ENCODE data around the gene ERICH4. TPM values are rescaled to one million over a fixed set of nuclear protein-coding genes. Genes with fewer than 3 reads are reported as not detected.

Gene ERICH4
- total and polyA plus RNA-seq, 2 of the 13 experiments (the other 11 are each of a cell fraction or from before 2014, with no cell fraction given): 0.40 to 0.64 TPM

GRCh38 chr19:41442473-41443355 lies at the start of gene ERICH4 (continued):
- TF ChIP-seq ZBTB20 (CRISPR knock-in tag; IDR thresholded peaks at IDR 0.05; ENCODE audit: borderline replicate concordance, low read depth): no peak
- no peak for TF ChIP-seq DPF2 (CRISPR knock-in tag; IDR thresholded peaks at IDR 0.05; ENCODE audit: borderline replicate concordance, low read depth)
- TF ChIP-seq EHMT2 (IDR thresholded peaks at IDR 0.05; ENCODE audit: borderline replicate concordance, low read depth, low read length): no peak
- no peak for TF ChIP-seq WIZ (CRISPR knock-in tag; IDR thresholded peaks at IDR 0.05)
- TF ChIP-seq DNMT1 (CRISPR knock-in tag; IDR thresholded peaks at IDR 0.05): no peak
- 0 out of 2 replicates have a peak, but pooled peaks have one; percentile 25 for TF ChIP-seq ZNF792 (CRISPR knock-in tag; IDR thresholded peaks at IDR 0.05)
- no peak for TF ChIP-seq THRA (CRISPR knock-in tag; IDR thresholded peaks at IDR 0.05; ENCODE audit: borderline replicate concordance)
- no peak for TF ChIP-seq TP53 (CRISPR knock-in tag; conservative IDR thresholded peaks at IDR 0.05)
- no peak for TF ChIP-seq PLSCR1 (CRISPR knock-in tag; IDR thresholded peaks at IDR 0.05; ENCODE audit: borderline replicate concordance)
- TF ChIP-seq ZNF317 (CRISPR knock-in tag; IDR thresholded peaks at IDR 0.05): peak; percentile 94
- TF ChIP-seq ZNF121 (CRISPR knock-in tag; IDR thresholded peaks at IDR 0.05): no peak
- no peak for TF ChIP-seq ZBTB49 (CRISPR knock-in tag; IDR thresholded peaks at IDR 0.05; ENCODE audit: borderline replicate concordance)
- no peak for TF ChIP-seq YEATS4 (CRISPR knock-in tag; IDR thresholded peaks at IDR 0.05; ENCODE audit: borderline replicate concordance)
- TF ChIP-seq KLF12 (CRISPR knock-in tag; IDR thresholded peaks at IDR 0.05; ENCODE audit: borderline replicate concordance): no peak
- peak; percentile 26; the same call in 1 of the 2 replicates for TF ChIP-seq PHF8 (CRISPR knock-in tag; IDR thresholded peaks at IDR 0.05)
- TF ChIP-seq ARNTL (CRISPR knock-in tag; IDR thresholded peaks at IDR 0.05): 0 out of 2 replicates have a peak, but pooled peaks have one; percentile 22
- TF ChIP-seq TFAP4 (IDR thresholded peaks at IDR 0.05; ENCODE audit: borderline replicate concordance, low read depth): peak; percentile 26; the same call in 1 of the 2 replicates
- TF ChIP-seq ZBTB42 (CRISPR knock-in tag; IDR thresholded peaks at IDR 0.05): no peak
- TF ChIP-seq ZNF598 (CRISPR knock-in tag; IDR thresholded peaks at IDR 0.05; ENCODE audit: borderline replicate concordance): no peak
- TF ChIP-seq ZNF556 (CRISPR knock-in tag; IDR thresholded peaks at IDR 0.05; ENCODE audit: borderline replicate concordance): no peak
- peak; percentile 39; the same call in 1 of the 2 replicates for TF ChIP-seq ZFX (CRISPR knock-in tag; IDR thresholded peaks at IDR 0.05; ENCODE audit: low read depth)
- 0 out of 2 replicates have a peak, but pooled peaks have one; percentile 19 for TF ChIP-seq GABPB1 (CRISPR knock-in tag; IDR thresholded peaks at IDR 0.05)
- TF ChIP-seq NCOR1 (IDR thresholded peaks at IDR 0.05; ENCODE audit: borderline replicate concordance, low read length): no peak
- TF ChIP-seq HOXA5 (CRISPR knock-in tag; IDR thresholded peaks at IDR 0.05): no peak

Measured in HepG2 (cell line).